GM21529 (cell line): ENCODE results near the gene HMGB3.
A peak's percentile ranks its signal among the peaks of the same experiment; 100 is the strongest.
"Not testable (repeated sequence)": the region's sequence is repeated elsewhere in the genome, so short reads cannot be mapped to it uniquely, and the experiment has no call there.

Experiments used
- ATAC-seq: cut with Tn5 transposase; IDR thresholded peaks from one replicate; pipeline ENCODE4 v1.9.1; 2021; ENCODE audit not compliant: unreplicated experiment

The HMGB3 gene

DNA sequence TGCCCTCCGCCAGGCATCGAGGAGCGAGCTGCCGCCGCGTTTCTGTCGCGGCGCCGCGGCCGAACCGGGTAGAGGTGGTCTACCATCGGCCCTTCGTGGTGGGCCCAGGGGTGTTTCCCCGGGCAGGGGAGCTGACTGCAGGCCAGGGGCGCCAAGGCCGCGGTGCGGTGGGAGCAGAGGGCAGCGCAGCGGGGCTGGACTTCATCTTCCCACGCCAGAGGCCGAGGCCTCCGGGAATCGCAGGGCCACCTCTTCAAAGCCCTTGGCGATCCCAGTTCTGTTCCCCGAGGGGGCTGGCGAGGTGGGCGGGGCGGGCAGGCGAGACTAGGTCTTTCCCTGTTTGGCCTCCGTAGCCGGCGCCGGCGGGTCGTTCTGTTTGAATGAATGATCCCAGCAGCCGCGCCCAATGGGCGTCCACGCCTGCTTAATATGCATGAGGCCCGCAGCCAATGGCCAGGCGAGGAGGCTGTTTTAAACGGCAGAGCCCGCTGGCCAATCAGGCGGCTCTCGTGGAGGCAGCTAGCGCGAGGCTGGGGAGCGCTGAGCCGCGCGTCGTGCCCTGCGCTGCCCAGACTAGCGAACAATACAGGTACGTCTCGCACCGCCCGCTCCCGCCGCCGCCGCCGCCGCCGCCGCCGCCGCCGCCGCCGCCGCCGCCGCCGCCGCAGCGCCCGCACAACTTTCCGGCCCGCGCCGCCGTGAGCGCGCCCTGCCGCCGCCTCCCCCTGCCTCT lies at the start of gene HMGB3:
Gene HMGB3 (plus strand): TSS at position 548 of the 733 bp plus-strand sequence. CDS start 2,265 bp downstream, outside the sequence.
- peak; percentile 96 for ATAC-seq

DNA sequence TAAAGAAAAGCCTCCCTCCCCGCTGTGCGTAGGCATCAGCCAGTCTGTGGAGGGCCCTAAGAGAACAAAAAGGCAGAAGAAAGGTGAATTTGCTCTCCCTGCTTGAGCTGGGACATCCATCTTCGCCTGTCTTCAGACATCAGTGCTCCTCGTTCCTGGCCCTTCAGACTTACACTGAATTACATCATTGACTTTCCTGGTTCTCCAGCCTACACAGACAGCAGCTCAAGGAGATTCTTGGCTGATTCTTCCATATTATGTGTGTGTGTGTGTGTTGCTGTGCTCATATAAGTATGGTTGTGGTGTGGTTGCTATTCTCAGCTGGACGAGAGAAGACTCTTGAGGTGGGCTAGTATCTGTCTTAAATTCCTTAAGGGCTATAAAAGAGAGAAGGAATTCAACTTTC lies 49.2 kb upstream of the HMGB3 start:
- no peak for ATAC-seq

DNA sequence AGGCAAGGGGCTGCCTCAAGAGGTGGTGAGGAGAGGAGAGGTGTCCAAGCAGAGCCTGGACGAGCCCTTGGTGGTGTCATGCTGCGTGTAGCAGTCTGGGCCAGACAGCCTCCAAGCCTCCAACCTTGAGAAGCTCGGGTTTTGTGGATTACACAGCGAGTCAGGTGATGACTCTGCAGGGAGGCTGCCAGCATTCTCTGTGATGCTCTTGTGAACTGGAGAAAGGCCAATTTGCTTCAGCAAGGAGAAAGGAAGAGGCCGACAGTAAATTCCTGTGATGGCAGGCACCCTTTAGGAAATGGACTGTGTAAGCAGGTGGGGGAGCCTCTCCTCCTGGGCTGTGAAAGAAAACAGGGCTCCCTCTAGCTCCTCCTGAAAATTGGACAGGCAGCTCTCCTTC lies 48.7 kb upstream of the HMGB3 start:
- no peak for ATAC-seq

DNA sequence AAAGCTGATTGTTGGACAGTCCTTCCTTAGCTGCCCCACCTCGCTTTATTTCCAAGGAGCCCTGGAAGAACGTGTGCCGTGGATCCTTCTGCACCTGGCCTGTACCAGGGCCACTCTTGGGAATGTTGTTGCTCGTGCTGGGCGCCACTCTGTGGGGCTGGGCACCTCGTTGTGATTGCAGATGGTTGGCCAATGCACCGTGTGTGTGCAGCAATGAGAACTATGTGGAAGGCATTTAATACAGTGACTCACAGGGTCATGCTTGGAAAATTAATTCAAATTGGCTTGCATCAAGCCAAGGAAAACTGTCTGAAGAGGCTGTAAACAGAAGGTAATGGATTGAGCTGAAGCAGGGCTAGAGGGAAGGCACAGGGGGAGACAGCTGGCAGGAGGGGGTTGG lies 47.7 kb upstream of the HMGB3 start:
- ATAC-seq, result no peak

GRCh38 chrX:150936556-150936955 lies 46.6 kb upstream of the HMGB3 start:
- ATAC-seq, result no peak

- ATAC-seq, result no peak
Measured at GRCh38 chrX:150940844-150941495, 42.2 kb upstream of the HMGB3 start.

DNA sequence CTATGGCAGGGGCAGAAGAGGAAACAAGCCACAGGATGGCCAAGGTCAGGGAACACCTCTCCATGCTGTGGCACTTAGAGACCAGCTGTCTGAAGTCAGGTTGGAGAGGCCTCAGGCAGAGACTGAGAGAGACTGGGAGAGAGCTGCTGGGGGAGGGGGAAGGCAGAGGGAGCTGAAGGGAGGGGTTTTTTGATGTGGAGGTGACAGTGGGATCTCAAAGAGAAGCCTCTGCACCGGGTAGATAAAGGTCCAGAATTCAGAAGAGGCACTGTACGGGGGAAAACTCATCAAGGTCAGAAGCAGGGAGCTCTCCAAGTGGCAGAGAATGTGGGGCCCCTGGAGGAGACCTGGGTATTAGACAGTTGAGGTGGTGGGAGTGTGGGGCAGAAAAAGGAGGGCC lies 41.6 kb upstream of the HMGB3 start:
- no peak for ATAC-seq

GRCh38 chrX:150942942-150943594 lies 40.1 kb upstream of the HMGB3 start:
- ATAC-seq, result no peak

- no peak for ATAC-seq
Measured at GRCh38 chrX:150944233-150944632, 38.9 kb upstream of the HMGB3 start.

DNA sequence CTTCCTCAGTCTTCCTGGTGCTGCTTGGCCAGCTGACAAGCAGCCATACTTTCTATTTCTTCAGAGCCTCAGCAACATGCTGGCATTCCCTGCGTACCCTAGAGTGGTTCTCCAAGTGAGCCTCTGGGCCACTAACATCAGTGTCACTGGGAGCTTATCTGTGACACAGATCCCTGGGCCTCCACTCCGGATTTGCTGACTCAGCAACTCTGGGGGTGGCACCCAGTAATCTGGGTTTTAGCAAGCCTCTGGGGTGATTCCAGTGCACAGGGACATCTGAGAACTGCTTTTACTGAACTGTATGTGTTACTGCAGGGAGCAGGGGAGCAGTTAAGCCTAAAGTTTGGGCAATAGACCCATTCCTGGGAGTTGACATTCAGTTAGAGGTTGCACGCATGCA lies 28.2 kb upstream of the HMGB3 start:
- no peak for ATAC-seq

DNA sequence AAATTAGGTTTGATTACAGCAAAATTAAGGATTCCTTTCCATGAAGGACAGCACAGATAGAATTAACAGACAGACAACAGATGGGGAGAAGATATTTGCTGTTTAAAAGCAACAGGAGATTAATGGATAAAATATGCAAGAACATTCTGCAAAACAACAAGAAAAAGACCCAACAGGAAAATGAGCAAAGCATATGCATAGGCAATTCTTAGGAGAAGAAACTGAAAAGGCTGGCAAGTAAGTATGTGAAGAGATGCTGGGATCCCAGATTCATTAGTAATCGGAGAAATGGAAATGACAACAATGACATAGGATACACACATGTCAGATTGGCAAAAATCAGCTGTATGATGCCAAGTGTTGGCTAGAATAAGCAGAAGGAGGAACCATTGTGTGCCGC lies 27.5 kb upstream of the HMGB3 start:
- ATAC-seq, result no peak

DNA sequence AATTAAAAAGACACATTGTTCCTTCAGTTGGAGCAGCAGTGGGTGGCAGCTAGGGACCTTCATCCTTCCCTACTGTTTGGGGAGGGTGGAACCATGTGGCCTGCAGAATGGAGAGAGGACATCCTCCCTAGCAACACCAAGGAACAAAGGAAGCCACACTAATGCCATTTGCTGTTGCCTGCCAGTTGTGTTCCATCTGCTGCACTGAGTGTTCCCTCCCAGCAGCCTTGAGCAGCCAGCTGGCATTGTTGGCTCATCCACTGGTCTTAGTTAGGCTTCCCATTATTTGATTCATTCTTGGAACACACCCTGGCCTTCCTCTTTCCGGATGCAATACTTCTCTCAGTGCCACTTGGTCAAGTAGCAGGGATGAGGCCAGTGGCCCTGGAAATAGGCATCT lies 25.0 kb upstream of the HMGB3 start:
- no peak for ATAC-seq

DNA sequence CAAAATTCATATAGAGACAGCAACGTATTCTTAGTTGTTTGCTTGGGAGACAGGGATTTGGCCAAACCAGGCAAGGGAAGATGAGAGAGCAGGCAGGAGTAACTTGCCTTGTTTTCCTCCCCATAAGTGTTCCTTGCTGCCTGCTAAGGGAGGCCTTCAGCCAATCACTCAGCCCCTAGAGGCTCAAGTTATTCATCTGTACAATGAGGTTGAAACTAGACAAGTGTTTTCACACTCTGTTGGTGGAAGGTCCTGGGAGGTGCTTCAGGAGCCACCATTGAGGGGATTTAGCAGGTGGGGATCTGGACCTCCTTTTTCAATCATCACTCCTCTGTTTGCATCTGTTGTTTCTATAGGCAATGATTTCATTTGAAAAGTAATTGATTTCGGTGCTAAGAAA lies 23.6 kb upstream of the HMGB3 start:
- no peak for ATAC-seq

DNA sequence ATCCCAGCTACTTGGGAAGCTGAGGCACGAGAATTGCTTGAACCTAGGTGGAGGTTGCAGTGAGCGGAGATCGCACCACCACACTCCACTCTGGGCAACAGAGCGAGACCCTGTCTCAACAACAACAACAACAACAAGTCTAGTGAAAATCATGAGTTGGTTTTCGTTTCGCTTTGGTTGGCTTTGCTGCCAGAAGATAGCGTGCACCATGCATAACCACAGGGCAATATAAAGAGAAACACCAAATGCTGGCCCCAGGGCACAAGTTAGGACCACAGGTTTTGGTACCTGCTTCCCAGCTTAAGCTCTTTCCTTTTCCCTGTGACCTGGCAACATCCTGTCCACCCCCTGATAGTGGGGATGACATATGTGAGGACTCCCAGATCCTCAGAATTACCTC lies 21.5 kb upstream of the HMGB3 start:
- ATAC-seq, result no peak

GRCh38 chrX:150964416-150964815 lies 18.7 kb upstream of the HMGB3 start:
- not testable (repeated sequence) for ATAC-seq

- ATAC-seq, result no peak
Measured at GRCh38 chrX:150966235-150966634, 16.9 kb upstream of the HMGB3 start.

- no peak for ATAC-seq
Measured at GRCh38 chrX:150966742-150967141, 16.4 kb upstream of the HMGB3 start.

- ATAC-seq, result no peak
Measured at GRCh38 chrX:150967786-150968185, 15.3 kb upstream of the HMGB3 start.

- ATAC-seq, result no peak
Measured at GRCh38 chrX:150968862-150969720, 14.0 kb upstream of the HMGB3 start.

- ATAC-seq, result no peak
Measured at GRCh38 chrX:150972450-150972849, 10.7 kb upstream of the HMGB3 start.

- ATAC-seq, result no peak
Measured at GRCh38 chrX:150975655-150976390, 7.3 kb upstream of the HMGB3 start.
